NB4 (cell line): ENCODE results near the gene GNA12.

ENCODE experiments used
- MAX ChIP-seq: IDR thresholded peaks from 2 replicates; pipeline ENCODE4 v1.6.1; 2011; ENCODE audit warnings: low read depth, low read length
- MYC ChIP-seq: IDR thresholded peaks from 2 replicates; pipeline ENCODE4 v1.6.1; 2011; ENCODE audit warnings: low read depth, low read length
- POLR2A ChIP-seq: IDR thresholded peaks from 2 replicates; pipeline ENCODE4 v1.6.1; 2011; ENCODE audit warnings: mild to moderate bottlenecking; ENCODE audit not compliant: insufficient read length; ENCODE audit errors: extremely low read depth
- TF ChIP-seq, protein P1 (sequence below): IDR thresholded peaks from one replicate; pipeline ENCODE4 v1.5.1; 2012; ENCODE audit warnings: low read depth, low read length

- TF ChIP-seq POLR2A (no peak), MAX (no peak), MYC (no peak)
- TF ChIP-seq, protein P1, sequence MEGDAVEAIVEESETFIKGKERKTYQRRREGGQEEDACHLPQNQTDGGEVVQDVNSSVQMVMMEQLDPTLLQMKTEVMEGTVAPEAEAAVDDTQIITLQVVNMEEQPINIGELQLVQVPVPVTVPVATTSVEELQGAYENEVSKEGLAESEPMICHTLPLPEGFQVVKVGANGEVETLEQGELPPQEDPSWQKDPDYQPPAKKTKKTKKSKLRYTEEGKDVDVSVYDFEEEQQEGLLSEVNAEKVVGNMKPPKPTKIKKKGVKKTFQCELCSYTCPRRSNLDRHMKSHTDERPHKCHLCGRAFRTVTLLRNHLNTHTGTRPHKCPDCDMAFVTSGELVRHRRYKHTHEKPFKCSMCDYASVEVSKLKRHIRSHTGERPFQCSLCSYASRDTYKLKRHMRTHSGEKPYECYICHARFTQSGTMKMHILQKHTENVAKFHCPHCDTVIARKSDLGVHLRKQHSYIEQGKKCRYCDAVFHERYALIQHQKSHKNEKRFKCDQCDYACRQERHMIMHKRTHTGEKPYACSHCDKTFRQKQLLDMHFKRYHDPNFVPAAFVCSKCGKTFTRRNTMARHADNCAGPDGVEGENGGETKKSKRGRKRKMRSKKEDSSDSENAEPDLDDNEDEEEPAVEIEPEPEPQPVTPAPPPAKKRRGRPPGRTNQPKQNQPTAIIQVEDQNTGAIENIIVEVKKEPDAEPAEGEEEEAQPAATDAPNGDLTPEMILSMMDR: no peak
These were observed 156.7 kb downstream of the GNA12 start for GRCh38 chr7:2687338-2687869.
